Raji (cell line): ENCODE data around the gene PPP1R3A.

Source experiments
- POLR2A ChIP-seq: IDR thresholded peaks from 2 replicates; pipeline ENCODE4 v1.6.1; 2011; ENCODE audit warnings: low read depth, low read length, control low read depth; ENCODE audit not compliant: insufficient read depth

The PPP1R3A gene

GRCh38 chr7:113918946-113919345, at the start of gene PPP1R3A:
PPP1R3A (minus strand) TSS chr7:113919009; CDS start chr7:113918996, 13 bp downstream.
- TF ChIP-seq POLR2A: no peak

- TF ChIP-seq POLR2A: no peak
Measured at GRCh38 chr7:113963356-113963755, 44.5 kb upstream of the PPP1R3A start.

GRCh38 chr7:113959910-113960309, 41.1 kb upstream of the PPP1R3A start:
- TF ChIP-seq POLR2A: no peak

- no peak for TF ChIP-seq POLR2A
Measured at GRCh38 chr7:113955157-113955556, 36.3 kb upstream of the PPP1R3A start.

GRCh38 chr7:113953553-113953952, 34.7 kb upstream of the PPP1R3A start:
- TF ChIP-seq POLR2A: no peak

- no peak for TF ChIP-seq POLR2A
Measured at GRCh38 chr7:113945018-113945938, 26.5 kb upstream of the PPP1R3A start.

- TF ChIP-seq POLR2A: no peak
Measured at GRCh38 chr7:113936982-113937381, 18.2 kb upstream of the PPP1R3A start.

- no peak for TF ChIP-seq POLR2A
Measured at GRCh38 chr7:113936535-113936934, 17.7 kb upstream of the PPP1R3A start.

- TF ChIP-seq POLR2A: no peak
Measured at GRCh38 chr7:113928112-113928511, 9.3 kb upstream of the PPP1R3A start.

GRCh38 chr7:113922049-113922448, 3.2 kb upstream of the PPP1R3A start:
- no peak for TF ChIP-seq POLR2A

- TF ChIP-seq POLR2A: no peak
Measured at GRCh38 chr7:113921363-113921762, 2.6 kb upstream of the PPP1R3A start.

GRCh38 chr7:113917840-113918239, 969 bp downstream of the PPP1R3A start:
- no peak for TF ChIP-seq POLR2A

GRCh38 chr7:113915956-113916355, 2.9 kb downstream of the PPP1R3A start:
- no peak for TF ChIP-seq POLR2A

GRCh38 chr7:113912876-113913275, 5.9 kb downstream of the PPP1R3A start:
- TF ChIP-seq POLR2A: no peak

GRCh38 chr7:113907617-113908016, 11.2 kb downstream of the PPP1R3A start:
- TF ChIP-seq POLR2A: no peak

GRCh38 chr7:113904521-113904920, 14.3 kb downstream of the PPP1R3A start:
- no peak for TF ChIP-seq POLR2A

- no peak for TF ChIP-seq POLR2A
Measured at GRCh38 chr7:113892818-113893217, 26.0 kb downstream of the PPP1R3A start.

- no peak for TF ChIP-seq POLR2A
Measured at GRCh38 chr7:113891828-113892227, 27.0 kb downstream of the PPP1R3A start.

- TF ChIP-seq POLR2A: no peak
Measured at GRCh38 chr7:113891031-113891350, 27.8 kb downstream of the PPP1R3A start.
